Sigmoid colon (tissue), 3 donors: ENCODE measurements around the gene NUP133.

Experiments used
- CTCF ChIP-seq, 4 experiments: fragments of 450-650 bp in 3 of 4; fragments of 200-600 bp in 1 of 4; IDR thresholded peaks; one replicate each; pipeline ENCODE4 v1.5.1; 2016 to 2019; ENCODE audit warnings: antibody characterized with exemption in 4 of 4, mild to moderate bottlenecking in 3 of 4, moderate library complexity in 2 of 4
- POLR2A ChIP-seq, 2 donors: fragments of 450-650 bp; IDR thresholded peaks; one replicate each; pipeline ENCODE4 v1.6.1; 2016; ENCODE audit warnings: antibody characterized with exemption in 2 of 2, mild to moderate bottlenecking in 2 of 2, moderate library complexity in 2 of 2

- TF ChIP-seq CTCF (IDR thresholded peaks at IDR 0.05) (no peak), POLR2A (IDR thresholded peaks at IDR 0.05) (no peak)
Measured at GRCh38 chr1:229431284-229432115, 76.6 kb downstream of the NUP133 start.
